Activated CD8-positive, alpha-beta memory T cell treated with anti-CD3 and anti-CD28 coated beads, Interleukin-2, amount 50 U/mL, for 1 hour (primary cell): ENCODE results near the gene PHOX2A.
"Not testable (repeated sequence)": the region's sequence is repeated elsewhere in the genome, so short reads cannot be mapped to it uniquely, and the experiment has no call there.

Experiments
- DNase-seq: peaks from one replicate; pipeline ENCODE4 v3.0.0-alpha.2; 2020; ENCODE audit errors: extremely low read depth

PHOX2A gene

GRCh38 chr11:72222106-72222891 is 21.7 kb downstream of the PHOX2A start:
- DNase-seq, result no peak

- no peak for DNase-seq
Observed at GRCh38 chr11:72221386-72222075, 22.4 kb downstream of the PHOX2A start.

- no peak for DNase-seq
Observed at GRCh38 chr11:72220696-72221363, 23.1 kb downstream of the PHOX2A start.

GRCh38 chr11:72218251-72218745 is 25.7 kb downstream of the PHOX2A start:
- DNase-seq, result no peak

DNA sequence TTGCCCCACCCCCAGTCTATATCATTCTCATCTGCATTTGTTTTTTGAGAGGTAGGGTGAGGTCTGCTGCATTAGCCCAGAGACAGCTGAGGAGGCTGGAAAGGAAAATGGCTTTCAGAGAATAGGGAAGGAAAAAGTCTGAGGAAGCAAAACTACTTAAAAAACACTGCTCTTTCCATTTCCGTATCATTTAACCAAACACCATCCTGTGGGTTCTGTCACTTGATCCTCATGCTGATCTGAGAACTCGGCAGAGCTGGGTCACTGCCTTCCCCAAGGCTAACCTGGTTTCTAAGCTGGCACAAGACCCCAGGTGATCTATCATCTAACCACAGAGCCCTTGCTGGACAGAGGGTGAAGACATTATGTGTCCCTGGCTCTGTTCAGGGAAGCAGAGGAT is 26.1 kb downstream of the PHOX2A start:
- no peak for DNase-seq

DNA sequence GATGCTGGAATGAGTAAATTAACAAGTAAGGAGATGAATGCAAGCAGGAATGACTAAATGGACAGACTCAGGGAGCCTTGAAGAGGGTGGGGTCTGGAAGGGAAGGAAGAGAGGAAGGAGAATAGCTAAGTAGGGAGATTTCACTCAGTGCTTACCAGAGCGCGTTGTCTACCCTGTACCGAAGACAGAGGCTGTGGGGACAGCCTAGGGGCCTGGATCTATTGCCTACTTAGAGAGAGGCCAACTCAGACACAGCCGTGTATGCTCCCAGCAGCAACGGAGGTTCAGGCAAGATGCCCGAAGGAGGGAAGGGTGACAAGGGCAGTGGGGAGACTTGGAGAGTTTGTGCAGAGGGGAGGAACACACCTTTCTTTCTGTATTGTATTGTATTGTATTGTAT is 27.3 kb downstream of the PHOX2A start, which contains the start of gene FOLR2:
Gene FOLR2, plus strand, starts transcription at position 157 of the 400 bp plus-strand sequence. CDS start 1,791 bp downstream, outside the sequence.
- DNase-seq, result no peak

- no peak for DNase-seq
Observed at GRCh38 chr11:72209101-72209500, 34.9 kb downstream of the PHOX2A start.

GRCh38 chr11:72208281-72208680 is 35.7 kb downstream of the PHOX2A start:
- no peak for DNase-seq

GRCh38 chr11:72206794-72207193 is 37.2 kb downstream of the PHOX2A start:
- DNase-seq, result not testable (repeated sequence)

DNA sequence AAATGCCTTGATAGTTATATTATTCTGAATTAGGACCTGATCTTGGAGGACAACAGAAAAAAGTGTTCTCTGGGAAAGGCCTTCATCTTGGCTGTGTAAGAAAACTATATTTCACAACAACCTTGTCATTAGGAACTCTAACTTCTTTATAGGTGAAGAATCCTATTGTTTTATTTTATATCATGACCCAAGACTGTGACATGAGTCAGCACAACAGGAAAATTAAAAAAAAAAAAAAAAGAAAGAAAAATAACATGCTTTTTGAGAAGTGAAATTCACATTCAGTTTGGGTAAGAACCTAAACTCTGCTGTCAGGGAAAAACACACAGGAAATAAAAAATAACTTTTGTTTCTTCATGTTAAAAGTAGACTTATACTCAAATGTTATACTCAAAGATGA is 39.1 kb downstream of the PHOX2A start:
- no peak for DNase-seq

DNA sequence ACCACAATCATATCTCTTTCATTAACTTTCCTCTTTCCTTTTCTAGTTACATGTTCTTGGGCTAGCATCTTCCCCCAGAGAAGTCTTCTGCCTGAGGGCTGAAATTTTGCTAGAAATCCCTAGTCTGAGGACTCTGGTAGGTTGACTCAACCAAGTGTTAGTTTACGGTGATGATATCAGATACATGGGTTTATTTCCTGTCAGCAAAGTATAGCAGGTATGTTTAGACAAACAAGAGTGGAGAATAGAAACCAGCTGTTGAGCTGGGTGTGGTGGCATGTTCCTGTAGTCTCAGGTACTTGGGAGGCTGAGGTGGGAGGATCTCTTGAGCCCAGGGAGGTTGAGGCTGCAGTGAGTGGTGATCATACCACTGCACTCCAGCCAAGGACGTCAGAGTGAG is 40.8 kb downstream of the PHOX2A start:
- no peak for DNase-seq

GRCh38 chr11:72202571-72202970 is 41.4 kb downstream of the PHOX2A start:
- no peak for DNase-seq

DNA sequence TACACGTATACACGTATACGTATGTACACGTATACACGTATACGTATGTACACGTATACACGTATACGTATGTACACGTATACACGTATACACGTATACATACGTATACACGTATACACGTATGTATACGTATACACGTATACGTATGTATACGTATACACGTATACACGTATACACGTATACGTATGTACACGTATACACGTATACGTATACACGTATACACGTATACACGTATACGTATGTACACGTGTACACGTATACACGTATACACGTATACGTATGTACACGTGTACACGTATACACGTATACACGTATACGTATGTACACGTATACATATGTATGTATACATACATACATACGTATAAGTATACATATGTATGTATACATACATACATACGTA is 42.5 kb downstream of the PHOX2A start:
- not testable (repeated sequence) for DNase-seq

GRCh38 chr11:72195518-72196270 is 48.3 kb downstream of the PHOX2A start:
- DNase-seq, result no peak

GRCh38 chr11:72191961-72192381 is 52.0 kb downstream of the PHOX2A start, which contains the start of gene FOLR1:
Gene FOLR1, plus strand, starts transcription at chr11:72192140. Its CDS starts 34 bp downstream, at chr11:72192174.
- no peak for DNase-seq

DNA sequence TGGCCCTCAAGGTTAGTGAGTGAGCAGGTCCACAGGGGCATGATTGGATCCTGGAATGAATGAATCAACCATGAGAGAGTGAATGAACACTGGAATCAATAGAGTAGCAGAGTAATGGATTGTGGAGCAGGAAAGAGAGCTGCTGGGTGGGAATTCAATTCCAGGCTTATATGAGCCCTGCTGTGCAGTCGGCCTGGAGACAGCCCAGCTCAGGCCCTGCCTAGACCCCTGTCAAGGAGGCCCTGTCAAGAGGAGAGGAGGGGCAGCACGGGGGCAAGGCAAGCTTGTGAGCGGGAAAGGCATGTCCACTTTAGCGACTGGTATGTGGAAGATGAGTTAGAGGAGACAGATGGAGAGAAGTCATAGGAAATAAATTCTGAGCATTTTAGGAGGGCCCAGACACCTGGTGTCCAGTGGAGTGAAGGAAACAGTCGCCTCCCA is 53.3 kb downstream of the PHOX2A start:
- no peak for DNase-seq

GRCh38 chr11:72189455-72190250 is 54.3 kb downstream of the PHOX2A start:
- DNase-seq, result no peak
